ENCODE measurements around the gene NELFE. TPM values are rescaled to one million over a fixed set of nuclear protein-coding genes. Genes with fewer than 3 reads are reported as not detected.

The NELFE gene
- total RNA-seq, 4 donors from 2014 or later: 64.1 to 89.7 (median 70.4) TPM

GRCh38 chr6:31948306-31948705, 10.5 kb downstream of the NELFE start:
- Histone ChIP-seq H3K4me1 (peaks cover 0 to 33% (median 10%) of the 10 kb centered on the region in 3 donors), H3K27me3 (no peaks in the 10 kb centered on the region), H3K36me3 (peaks cover 0 to 28% of the 10 kb centered on the region in 2 donors), H3K4me3 (no peak overlapping the region), H3K9me3 (no peaks in the 10 kb centered on the region), H3K27ac (peak overlapping the region in 2 of 4 donors; percentile 1 to 7)
- TF ChIP-seq POLR2AphosphoS5 (IDR thresholded peaks at IDR 0.05): no peak
- no peak for TF ChIP-seq EP300 (IDR thresholded peaks at IDR 0.05)
- TF ChIP-seq POLR2A (IDR thresholded peaks at IDR 0.05): no peak
- no peak for TF ChIP-seq CTCF (IDR thresholded peaks at IDR 0.05)
- 59 to 63% methylated on average over 3 to 4 of the region's 5 CpGs for WGBS, 2 donors (ENCODE audit: low coverage in 1 of 2)
- no peak for ATAC-seq

DNA sequence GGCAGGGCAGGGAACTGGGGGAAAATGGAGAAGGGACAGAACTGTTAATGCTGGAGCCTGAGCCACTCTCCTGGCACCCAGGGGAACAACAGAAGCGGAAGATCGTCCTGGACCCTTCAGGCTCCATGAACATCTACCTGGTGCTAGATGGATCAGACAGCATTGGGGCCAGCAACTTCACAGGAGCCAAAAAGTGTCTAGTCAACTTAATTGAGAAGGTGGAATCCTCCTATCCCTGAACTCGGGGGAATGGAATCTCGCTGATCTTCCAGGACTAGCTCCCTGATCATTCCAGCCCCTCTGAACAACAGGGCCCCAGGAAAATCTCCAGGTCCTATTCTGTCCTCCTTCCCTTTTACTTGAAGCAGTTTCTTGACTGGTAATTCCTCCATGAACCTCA, 10.9 kb downstream of the NELFE start:
- no peak for TF ChIP-seq POLR2AphosphoS5 (IDR thresholded peaks at IDR 0.05)
- no peak for TF ChIP-seq POLR2A (IDR thresholded peaks at IDR 0.05)
- no peak for TF ChIP-seq CTCF (IDR thresholded peaks at IDR 0.05)
- WGBS, 2 donors (ENCODE audit: low coverage in 1 of 2): 77 to 85% methylated on average over 4 of the region's 4 CpGs
- Histone ChIP-seq H3K4me3 (no peak overlapping the region), H3K4me1 (peaks cover 0 to 32% (median 10%) of the 10 kb centered on the region in 3 donors), H3K9me3 (no peaks in the 10 kb centered on the region), H3K36me3 (peaks cover 0 to 23% of the 10 kb centered on the region in 2 donors), H3K27ac (peak overlapping the region in 1 of 4 donors; percentile 1), H3K27me3 (no peaks in the 10 kb centered on the region)
- ATAC-seq: no peak

DNA sequence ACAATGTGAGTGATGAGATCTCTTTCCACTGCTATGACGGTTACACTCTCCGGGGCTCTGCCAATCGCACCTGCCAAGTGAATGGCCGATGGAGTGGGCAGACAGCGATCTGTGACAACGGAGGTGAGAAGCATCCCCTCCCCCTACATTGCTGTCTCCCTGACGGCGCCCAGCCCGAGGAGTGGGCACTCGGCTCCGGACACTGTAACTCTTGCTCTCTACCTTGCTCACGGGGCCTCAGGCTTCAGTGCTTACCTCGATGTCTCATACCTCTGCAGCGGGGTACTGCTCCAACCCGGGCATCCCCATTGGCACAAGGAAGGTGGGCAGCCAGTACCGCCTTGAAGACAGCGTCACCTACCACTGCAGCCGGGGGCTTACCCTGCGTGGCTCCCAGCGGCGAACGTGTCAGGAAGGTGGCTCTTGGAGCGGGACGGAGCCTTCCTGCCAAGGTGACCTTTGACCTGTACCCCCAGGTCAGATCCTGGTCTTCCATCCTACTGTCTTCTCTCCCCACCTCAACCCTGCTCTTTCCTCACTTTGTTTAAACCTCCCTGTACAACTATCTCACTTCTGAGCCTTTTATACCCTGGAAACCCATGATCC, 11.6 kb downstream of the NELFE start:
- H3K27ac ChIP-seq: no peak overlapping the region
- H3K4me3 ChIP-seq: no peak overlapping the region
- no peak for ATAC-seq
- peaks cover 0 to 16% of the 10 kb centered on the region in 2 donors for H3K36me3 ChIP-seq
- TF ChIP-seq POLR2A (IDR thresholded peaks at IDR 0.05) (no peak), CTCF (IDR thresholded peaks at IDR 0.05) (no peak), POLR2AphosphoS5 (IDR thresholded peaks at IDR 0.05) (no peak), EP300 (IDR thresholded peaks at IDR 0.05) (no peak)
- no peaks in the 10 kb centered on the region for H3K27me3 ChIP-seq
- no peaks in the 10 kb centered on the region for H3K9me3 ChIP-seq
- H3K4me1 ChIP-seq: peaks cover 0 to 25% (median 10%) of the 10 kb centered on the region in 3 donors
- 72% methylated on average over 10 of the region's 24 CpGs; no CpG with 5 or more reads in 1 of the 2 donors for WGBS, 2 donors (ENCODE audit: low coverage in 1 of 2)

GRCh38 chr6:31946370-31946885, 12.3 kb downstream of the NELFE start:
- no peak for TF ChIP-seq CTCF (IDR thresholded peaks at IDR 0.05)
- Histone ChIP-seq H3K4me3 (peak overlapping the region in 1 of 2 donors; percentile 32), H3K9me3 (no peaks in the 10 kb centered on the region), H3K27me3 (no peaks in the 10 kb centered on the region), H3K36me3 (peaks cover 0 to 9% of the 10 kb centered on the region in 2 donors), H3K27ac (peak overlapping the region in 3 of 4 donors; percentile 77 to 86 (median 84)), H3K4me1 (peaks cover 0 to 23% (median 10%) of the 10 kb centered on the region in 3 donors)
- ATAC-seq: no peak
- WGBS, 2 donors (ENCODE audit: low coverage in 1 of 2): 0 to 74% methylated on average over 1 to 5 of the region's 11 CpGs
